ENCODE data around the gene SASS6.

Gene SASS6

GRCh38 chr1:100089082-100089481 is 43.6 kb downstream of the SASS6 start:
- TF ChIP-seq POLR2AphosphoS5 (IDR thresholded peaks at IDR 0.05; ENCODE audit: borderline replicate concordance, low read depth, low read length), result no peak
- TF ChIP-seq FOXP2 (optimal IDR thresholded peaks at IDR 0.05; ENCODE audit: control extremely low read depth, extremely low read length, insufficient read depth), result no peak
- no peak for TF ChIP-seq EZH2 (IDR thresholded peaks at IDR 0.05)
- DNase-seq (ENCODE audit: low read depth, low spot score), result no peak
- no peak overlapping the region for H3K4me3 ChIP-seq
- H3K9ac ChIP-seq (ENCODE audit: insufficient read length), result no peak overlapping the region
- H3K9me3 ChIP-seq (ENCODE audit: low read depth, low read length), result no peaks in the 10 kb centered on the region; the same call in 1 of the 2 replicates
- peaks cover 57% of the 10 kb centered on the region for H3K36me3 ChIP-seq (ENCODE audit: insufficient read depth, low read length)
- no peak overlapping the region for H3K27ac ChIP-seq

GRCh38 chr1:100087396-100087795 is 45.3 kb downstream of the SASS6 start:
- Histone ChIP-seq H3K9me3 (ENCODE audit: low read depth, low read length) (no peaks in the 10 kb centered on the region; the same call in 1 of the 2 replicates), H3K36me3 (ENCODE audit: insufficient read depth, low read length) (peaks cover 61% of the 10 kb centered on the region), H3K9ac (ENCODE audit: insufficient read length) (no peak overlapping the region), H3K4me3 (no peak overlapping the region), H3K27ac (peak overlapping the region; percentile 37; the same call in 1 of the 2 replicates)
- TF ChIP-seq FOXP2 (optimal IDR thresholded peaks at IDR 0.05; ENCODE audit: control extremely low read depth, extremely low read length, insufficient read depth) (no peak), POLR2AphosphoS5 (IDR thresholded peaks at IDR 0.05; ENCODE audit: borderline replicate concordance, low read depth, low read length) (no peak), EZH2 (IDR thresholded peaks at IDR 0.05) (no peak)
- DNase-seq (ENCODE audit: low read depth, low spot score), result no peak

GRCh38 chr1:100080331-100080730 is 52.4 kb downstream of the SASS6 start:
- TF ChIP-seq POLR2AphosphoS5 (IDR thresholded peaks at IDR 0.05; ENCODE audit: borderline replicate concordance, low read depth, low read length), result no peak
- no peak for TF ChIP-seq FOXP2 (optimal IDR thresholded peaks at IDR 0.05; ENCODE audit: control extremely low read depth, extremely low read length, insufficient read depth)
- TF ChIP-seq EZH2 (IDR thresholded peaks at IDR 0.05), result no peak
- H3K27ac ChIP-seq, result no peak overlapping the region
- peaks cover 74% of the 10 kb centered on the region for H3K36me3 ChIP-seq (ENCODE audit: insufficient read depth, low read length)
- DNase-seq (ENCODE audit: low read depth, low spot score), result no peak
- no peak overlapping the region for H3K4me3 ChIP-seq
- no peaks in the 10 kb centered on the region for H3K9me3 ChIP-seq (ENCODE audit: low read depth, low read length)
- no peak overlapping the region for H3K9ac ChIP-seq (ENCODE audit: insufficient read length)

- peaks cover 76% of the 10 kb centered on the region for H3K36me3 ChIP-seq (ENCODE audit: insufficient read depth, low read length)
Measured at GRCh38 chr1:100077531-100077930, 55.2 kb downstream of the SASS6 start.

GRCh38 chr1:100076744-100077143 is 56.0 kb downstream of the SASS6 start:
- no peak for DNase-seq (ENCODE audit: low read depth, low spot score)
- TF ChIP-seq EZH2 (IDR thresholded peaks at IDR 0.05), result no peak
- TF ChIP-seq FOXP2 (optimal IDR thresholded peaks at IDR 0.05; ENCODE audit: control extremely low read depth, extremely low read length, insufficient read depth), result no peak
- no peak for TF ChIP-seq POLR2AphosphoS5 (IDR thresholded peaks at IDR 0.05; ENCODE audit: borderline replicate concordance, low read depth, low read length)
- H3K9me3 ChIP-seq (ENCODE audit: low read depth, low read length), result no peaks in the 10 kb centered on the region
- no peak overlapping the region for H3K27ac ChIP-seq
- peaks cover 76% of the 10 kb centered on the region for H3K36me3 ChIP-seq (ENCODE audit: insufficient read depth, low read length)
- H3K9ac ChIP-seq (ENCODE audit: insufficient read length), result no peak overlapping the region
- no peak overlapping the region for H3K4me3 ChIP-seq

More at GRCh38 chr1:100077531-100077930, 55.2 kb downstream of the SASS6 start:
- H3K9ac ChIP-seq (ENCODE audit: insufficient read length), result no peak overlapping the region
- no peak for TF ChIP-seq EZH2 (IDR thresholded peaks at IDR 0.05)
- H3K27ac ChIP-seq, result no peak overlapping the region
- DNase-seq (ENCODE audit: low read depth, low spot score), result no peak
- H3K4me3 ChIP-seq, result no peak overlapping the region
- no peaks in the 10 kb centered on the region for H3K9me3 ChIP-seq (ENCODE audit: low read depth, low read length)

- Histone ChIP-seq H3K4me3 (no peak overlapping the region), H3K36me3 (ENCODE audit: insufficient read depth, low read length) (peaks cover 76% of the 10 kb centered on the region), H3K9ac (ENCODE audit: insufficient read length) (no peak overlapping the region), H3K9me3 (ENCODE audit: low read depth, low read length) (no peaks in the 10 kb centered on the region), H3K27ac (no peak overlapping the region)
- no peak for TF ChIP-seq EZH2 (IDR thresholded peaks at IDR 0.05)
- TF ChIP-seq FOXP2 (optimal IDR thresholded peaks at IDR 0.05; ENCODE audit: control extremely low read depth, extremely low read length, insufficient read depth), result no peak
- no peak for TF ChIP-seq POLR2AphosphoS5 (IDR thresholded peaks at IDR 0.05; ENCODE audit: borderline replicate concordance, low read depth, low read length)
- DNase-seq (ENCODE audit: low read depth, low spot score), result no peak
Measured at GRCh38 chr1:100076319-100076718, 56.4 kb downstream of the SASS6 start.

- Histone ChIP-seq H3K9me3 (ENCODE audit: low read depth, low read length) (no peaks in the 10 kb centered on the region), H3K4me3 (no peak overlapping the region), H3K27ac (no peak overlapping the region), H3K36me3 (ENCODE audit: insufficient read depth, low read length) (peaks cover 73% of the 10 kb centered on the region), H3K9ac (ENCODE audit: insufficient read length) (no peak overlapping the region)
- DNase-seq (ENCODE audit: low read depth, low spot score), result no peak
- TF ChIP-seq POLR2AphosphoS5 (IDR thresholded peaks at IDR 0.05; ENCODE audit: borderline replicate concordance, low read depth, low read length) (no peak), EZH2 (IDR thresholded peaks at IDR 0.05) (no peak), FOXP2 (optimal IDR thresholded peaks at IDR 0.05; ENCODE audit: control extremely low read depth, extremely low read length, insufficient read depth) (no peak)
Measured at GRCh38 chr1:100075773-100076172, 57.0 kb downstream of the SASS6 start.

- H3K4me3 ChIP-seq, result no peak overlapping the region
- H3K36me3 ChIP-seq (ENCODE audit: insufficient read depth, low read length), result peaks cover 73% of the 10 kb centered on the region
- no peaks in the 10 kb centered on the region for H3K9me3 ChIP-seq (ENCODE audit: low read depth, low read length)
- H3K27ac ChIP-seq, result no peak overlapping the region
- TF ChIP-seq POLR2AphosphoS5 (IDR thresholded peaks at IDR 0.05; ENCODE audit: borderline replicate concordance, low read depth, low read length), result no peak
- TF ChIP-seq FOXP2 (optimal IDR thresholded peaks at IDR 0.05; ENCODE audit: control extremely low read depth, extremely low read length, insufficient read depth), result no peak
- TF ChIP-seq EZH2 (IDR thresholded peaks at IDR 0.05), result no peak
- DNase-seq (ENCODE audit: low read depth, low spot score), result no peak
- H3K9ac ChIP-seq (ENCODE audit: insufficient read length), result no peak overlapping the region
Measured at GRCh38 chr1:100074604-100075395, 57.9 kb downstream of the SASS6 start.

GRCh38 chr1:100073531-100073930 is 59.2 kb downstream of the SASS6 start:
- no peak for TF ChIP-seq EZH2 (IDR thresholded peaks at IDR 0.05)
- Histone ChIP-seq H3K9me3 (ENCODE audit: low read depth, low read length) (no peaks in the 10 kb centered on the region), H3K9ac (ENCODE audit: insufficient read length) (no peak overlapping the region), H3K36me3 (ENCODE audit: insufficient read depth, low read length) (peaks cover 73% of the 10 kb centered on the region), H3K4me3 (no peak overlapping the region), H3K27ac (no peak overlapping the region)
- DNase-seq (ENCODE audit: low read depth, low spot score), result no peak
